Activated T-helper 17 cell treated with anti-CD3 and anti-CD28 coated beads, Interleukin-2, amount 50 U/mL, for 72 hours (primary cell): ENCODE measurements around the gene PITRM1. TPM values are rescaled to one million over a fixed set of nuclear protein-coding genes. Genes with fewer than 3 reads are reported as not detected.
A peak's percentile ranks its signal among the peaks of the same experiment; 100 is the strongest.
"Not testable (repeated sequence)": the region's sequence is repeated elsewhere in the genome, so short reads cannot be mapped to it uniquely, and the experiment has no call there.

Experiments used
- ATAC-seq: fragments of 150-1000 bp; cut with Tn5 transposase; replicated peaks from 2 replicates; pipeline ENCODE4 v1.10.0; 2021; ENCODE audit warnings: mild to moderate bottlenecking, moderate library complexity
- H3K27ac Mint-ChIP-seq: one replicate; pipeline ENCODE4 v1.8.0; 2022; ENCODE audit warnings: mixed read lengths
- H3K27me3 Mint-ChIP-seq: one replicate; pipeline ENCODE4 v1.8.0; 2022; ENCODE audit warnings: mixed read lengths
- H3K36me3 Mint-ChIP-seq: one replicate; pipeline ENCODE4 v1.8.0; 2022; ENCODE audit warnings: low read depth, mild to moderate bottlenecking, mixed read lengths
- H3K4me1 Mint-ChIP-seq: one replicate; pipeline ENCODE4 v1.8.0; 2022; ENCODE audit warnings: mixed read lengths
- H3K4me3 Mint-ChIP-seq: one replicate; pipeline ENCODE4 v1.8.0; 2022; ENCODE audit warnings: mild to moderate bottlenecking, mixed read lengths
- H3K9me3 Mint-ChIP-seq: one replicate; pipeline ENCODE4 v1.8.0; 2022; ENCODE audit warnings: mixed read lengths
- total RNA-seq, 2 donors: library from RNA; stranded (reverse); gene quantifications; one replicate each; pipeline ENCODE4 v1.2.3, GENCODE V29; 2022

The PITRM1 gene
- total RNA-seq, 2 donors from 2014 or later = 160 to 169 TPM

- no peak overlapping the region for H3K27ac Mint-ChIP-seq
- no peak for ATAC-seq
- peaks cover 6% of the 10 kb centered on the region for H3K4me1 Mint-ChIP-seq
- peaks cover 22% of the 10 kb centered on the region for H3K27me3 Mint-ChIP-seq
- no peak overlapping the region for H3K4me3 Mint-ChIP-seq
- no peaks in the 10 kb centered on the region for H3K9me3 Mint-ChIP-seq
- H3K36me3 Mint-ChIP-seq = no peaks in the 10 kb centered on the region
These were observed 18.2 kb upstream of the PITRM1 start for GRCh38 chr10:3190817-3191216.

GRCh38 chr10:3187229-3187628 lies 14.6 kb upstream of the PITRM1 start:
- H3K27me3 Mint-ChIP-seq = peaks cover 12% of the 10 kb centered on the region
- not testable (repeated sequence) for H3K36me3 Mint-ChIP-seq

GRCh38 chr10:3186368-3186767 lies 13.8 kb upstream of the PITRM1 start:
- peaks cover 18% of the 10 kb centered on the region for H3K27me3 Mint-ChIP-seq
- H3K4me1 Mint-ChIP-seq = peaks cover 6% of the 10 kb centered on the region
- peak overlapping the region; percentile 57 for H3K4me3 Mint-ChIP-seq
- no peaks in the 10 kb centered on the region for H3K9me3 Mint-ChIP-seq
- no peaks in the 10 kb centered on the region for H3K36me3 Mint-ChIP-seq
- peak overlapping the region; percentile 58 for H3K27ac Mint-ChIP-seq
- peak; percentile 100 for ATAC-seq

More at GRCh38 chr10:3187229-3187628, 14.6 kb upstream of the PITRM1 start:
- H3K4me3 Mint-ChIP-seq, ATAC-seq, H3K27ac Mint-ChIP-seq, H3K4me1 Mint-ChIP-seq, H3K9me3 Mint-ChIP-seq: not testable (repeated sequence)

- H3K27me3 Mint-ChIP-seq = peaks cover 19% of the 10 kb centered on the region
- H3K4me3 Mint-ChIP-seq = no peak overlapping the region
- no peak for ATAC-seq
- H3K4me1 Mint-ChIP-seq = peaks cover 6% of the 10 kb centered on the region
- no peaks in the 10 kb centered on the region for H3K36me3 Mint-ChIP-seq
- H3K27ac Mint-ChIP-seq = no peak overlapping the region
- no peaks in the 10 kb centered on the region for H3K9me3 Mint-ChIP-seq
These were observed 12.8 kb upstream of the PITRM1 start for GRCh38 chr10:3185386-3185785.

- no peak for ATAC-seq
- H3K36me3 Mint-ChIP-seq = no peaks in the 10 kb centered on the region
- no peaks in the 10 kb centered on the region for H3K9me3 Mint-ChIP-seq
- peaks cover 13% of the 10 kb centered on the region for H3K27me3 Mint-ChIP-seq
- H3K27ac Mint-ChIP-seq = no peak overlapping the region
- no peaks in the 10 kb centered on the region for H3K4me1 Mint-ChIP-seq
- no peak overlapping the region for H3K4me3 Mint-ChIP-seq
These were observed 7.9 kb upstream of the PITRM1 start for GRCh38 chr10:3180355-3181025.

GRCh38 chr10:3179174-3179573 lies 6.6 kb upstream of the PITRM1 start:
- Mint-ChIP-seq H3K27ac (no peak overlapping the region), H3K4me3 (no peak overlapping the region), H3K4me1 (no peaks in the 10 kb centered on the region), H3K27me3 (peaks cover 13% of the 10 kb centered on the region), H3K9me3 (no peaks in the 10 kb centered on the region), H3K36me3 (no peaks in the 10 kb centered on the region)
- no peak for ATAC-seq

GRCh38 chr10:3178042-3178441 lies 5.5 kb upstream of the PITRM1 start:
- H3K27ac Mint-ChIP-seq = no peak overlapping the region
- no peak for ATAC-seq
- no peak overlapping the region for H3K4me3 Mint-ChIP-seq
- H3K36me3 Mint-ChIP-seq = no peaks in the 10 kb centered on the region
- peaks cover 2% of the 10 kb centered on the region for H3K4me1 Mint-ChIP-seq
- no peaks in the 10 kb centered on the region for H3K9me3 Mint-ChIP-seq
- H3K27me3 Mint-ChIP-seq = peaks cover 11% of the 10 kb centered on the region

GRCh38 chr10:3173171-3173878 lies 743 bp upstream of the PITRM1 start:
- no peaks in the 10 kb centered on the region for H3K9me3 Mint-ChIP-seq

GRCh38 chr10:3172081-3172445 lies 519 bp downstream of the PITRM1 start:
- peak overlapping the region; percentile 69 for H3K27ac Mint-ChIP-seq
- ATAC-seq = peak; percentile 18
- peaks cover 9% of the 10 kb centered on the region for H3K4me1 Mint-ChIP-seq
- H3K4me3 Mint-ChIP-seq = peak overlapping the region; percentile 76
- no peaks in the 10 kb centered on the region for H3K9me3 Mint-ChIP-seq
- peaks cover 53% of the 10 kb centered on the region for H3K36me3 Mint-ChIP-seq
- no peaks in the 10 kb centered on the region for H3K27me3 Mint-ChIP-seq

More at GRCh38 chr10:3173171-3173878, 743 bp upstream of the PITRM1 start:
- Mint-ChIP-seq H3K4me3 (peak overlapping the region; percentile 76), H3K27ac (peak overlapping the region; percentile 69), H3K36me3 (peaks cover 40% of the 10 kb centered on the region), H3K27me3 (no peaks in the 10 kb centered on the region), H3K4me1 (peaks cover 9% of the 10 kb centered on the region)
- peak; percentile 33 for ATAC-seq

- not testable (repeated sequence) for ATAC-seq, H3K4me1 Mint-ChIP-seq, H3K27me3 Mint-ChIP-seq, H3K9me3 Mint-ChIP-seq
- H3K36me3 Mint-ChIP-seq = peaks cover 58% of the 10 kb centered on the region
- H3K27ac Mint-ChIP-seq = peak overlapping the region; percentile 69
- H3K4me3 Mint-ChIP-seq = peak overlapping the region; percentile 76
These were observed 1.1 kb downstream of the PITRM1 start for GRCh38 chr10:3171488-3171887.

- Mint-ChIP-seq H3K4me1 (peaks cover 9% of the 10 kb centered on the region), H3K27ac (peak overlapping the region; percentile 18), H3K27me3 (no peaks in the 10 kb centered on the region), H3K9me3 (no peaks in the 10 kb centered on the region), H3K4me3 (peak overlapping the region; percentile 76), H3K36me3 (peaks cover 77% of the 10 kb centered on the region)
- no peak for ATAC-seq
These were observed 2.9 kb downstream of the PITRM1 start for GRCh38 chr10:3169673-3170072.

- Mint-ChIP-seq H3K4me1 (peaks cover 9% of the 10 kb centered on the region), H3K27me3 (no peaks in the 10 kb centered on the region), H3K36me3 (peaks cover 81% of the 10 kb centered on the region), H3K27ac (peak overlapping the region; percentile 18), H3K9me3 (no peaks in the 10 kb centered on the region), H3K4me3 (peak overlapping the region; percentile 76)
- no peak for ATAC-seq
These were observed 3.3 kb downstream of the PITRM1 start for GRCh38 chr10:3169271-3169670.

- Mint-ChIP-seq H3K27me3 (no peaks in the 10 kb centered on the region), H3K4me1 (peaks cover 5% of the 10 kb centered on the region), H3K9me3 (no peaks in the 10 kb centered on the region), H3K4me3 (peak overlapping the region; percentile 76), H3K36me3 (peaks cover 96% of the 10 kb centered on the region), H3K27ac (peak overlapping the region; percentile 18)
- ATAC-seq = no peak
These were observed 4.8 kb downstream of the PITRM1 start for GRCh38 chr10:3167611-3168330.

GRCh38 chr10:3166496-3167290 lies 5.9 kb downstream of the PITRM1 start:
- no peak for ATAC-seq
- Mint-ChIP-seq H3K4me3 (peak overlapping the region; percentile 23), H3K9me3 (no peaks in the 10 kb centered on the region), H3K27me3 (no peaks in the 10 kb centered on the region), H3K27ac (no peak overlapping the region), H3K4me1 (peaks cover 3% of the 10 kb centered on the region), H3K36me3 (peaks cover 100% of the 10 kb centered on the region)
